Measurements from ENCODE around the gene IGFBP7.

- no peak for TF ChIP-seq CTCF (IDR thresholded peaks at IDR 0.05; ENCODE audit: low read length)
- TF ChIP-seq EZH2 (optimal IDR thresholded peaks at IDR 0.05; ENCODE audit: low read depth, low read length) = no peak
- TF ChIP-seq EZH2phosphoT487 (IDR thresholded peaks at IDR 0.05; ENCODE audit: low read length) = no peak
Observed at GRCh38 chr4:57064120-57064519, 46.1 kb downstream of the IGFBP7 start.

All from MM.1S (cell line).